Muscle layer of colon (tissue), 2 donors: ENCODE data around the gene CGNL1.

Source experiments
- H3K27ac ChIP-seq: one replicate; pipeline ENCODE4 v1.7.0; 2013; ENCODE audit warnings: low read depth, mild to moderate bottlenecking, low read length, moderate library complexity
- H3K27me3 ChIP-seq, 2 donors: one replicate each; pipeline ENCODE4 v1.7.0; 2013; ENCODE audit warnings: low read length in 2 of 2, mild to moderate bottlenecking in 2 of 2; ENCODE audit not compliant: insufficient read depth in 2 of 2, control insufficient read depth in 1 of 2
- H3K36me3 ChIP-seq: one replicate; pipeline ENCODE4 v1.7.0; 2013; ENCODE audit warnings: mild to moderate bottlenecking, low read length; ENCODE audit not compliant: insufficient read depth
- H3K4me1 ChIP-seq: one replicate; pipeline ENCODE4 v1.7.0; 2013; ENCODE audit warnings: mild to moderate bottlenecking, low read length; ENCODE audit not compliant: insufficient read depth
- H3K4me3 ChIP-seq, 2 donors: one replicate each; pipeline ENCODE4 v1.7.0; 2013; ENCODE audit warnings: low read length in 2 of 2, low read depth in 1 of 2, mild to moderate bottlenecking in 1 of 2, moderate library complexity in 1 of 2
- H3K9ac ChIP-seq: one replicate; pipeline ENCODE4 v1.7.0; 2013; ENCODE audit warnings: low read length
- H3K9me3 ChIP-seq: one replicate; pipeline ENCODE4 v1.7.0; 2013; ENCODE audit warnings: mild to moderate bottlenecking, low read length
- donor health status: abdominal sarcoma.
- donor health status: Adenocarcinoma of cecum.

The CGNL1 gene, protein sequence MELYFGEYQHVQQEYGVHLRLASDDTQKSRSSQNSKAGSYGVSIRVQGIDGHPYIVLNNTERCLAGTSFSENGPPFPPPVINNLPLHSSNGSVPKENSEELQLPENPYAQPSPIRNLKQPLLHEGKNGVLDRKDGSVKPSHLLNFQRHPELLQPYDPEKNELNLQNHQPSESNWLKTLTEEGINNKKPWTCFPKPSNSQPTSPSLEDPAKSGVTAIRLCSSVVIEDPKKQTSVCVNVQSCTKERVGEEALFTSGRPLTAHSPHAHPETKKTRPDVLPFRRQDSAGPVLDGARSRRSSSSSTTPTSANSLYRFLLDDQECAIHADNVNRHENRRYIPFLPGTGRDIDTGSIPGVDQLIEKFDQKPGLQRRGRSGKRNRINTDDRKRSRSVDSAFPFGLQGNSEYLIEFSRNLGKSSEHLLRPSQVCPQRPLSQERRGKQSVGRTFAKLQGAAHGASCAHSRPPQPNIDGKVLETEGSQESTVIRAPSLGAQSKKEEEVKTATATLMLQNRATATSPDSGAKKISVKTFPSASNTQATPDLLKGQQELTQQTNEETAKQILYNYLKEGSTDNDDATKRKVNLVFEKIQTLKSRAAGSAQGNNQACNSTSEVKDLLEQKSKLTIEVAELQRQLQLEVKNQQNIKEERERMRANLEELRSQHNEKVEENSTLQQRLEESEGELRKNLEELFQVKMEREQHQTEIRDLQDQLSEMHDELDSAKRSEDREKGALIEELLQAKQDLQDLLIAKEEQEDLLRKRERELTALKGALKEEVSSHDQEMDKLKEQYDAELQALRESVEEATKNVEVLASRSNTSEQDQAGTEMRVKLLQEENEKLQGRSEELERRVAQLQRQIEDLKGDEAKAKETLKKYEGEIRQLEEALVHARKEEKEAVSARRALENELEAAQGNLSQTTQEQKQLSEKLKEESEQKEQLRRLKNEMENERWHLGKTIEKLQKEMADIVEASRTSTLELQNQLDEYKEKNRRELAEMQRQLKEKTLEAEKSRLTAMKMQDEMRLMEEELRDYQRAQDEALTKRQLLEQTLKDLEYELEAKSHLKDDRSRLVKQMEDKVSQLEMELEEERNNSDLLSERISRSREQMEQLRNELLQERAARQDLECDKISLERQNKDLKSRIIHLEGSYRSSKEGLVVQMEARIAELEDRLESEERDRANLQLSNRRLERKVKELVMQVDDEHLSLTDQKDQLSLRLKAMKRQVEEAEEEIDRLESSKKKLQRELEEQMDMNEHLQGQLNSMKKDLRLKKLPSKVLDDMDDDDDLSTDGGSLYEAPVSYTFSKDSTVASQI

GRCh38 chr15:57375827-57376695 is at the start of gene CGNL1:
Gene CGNL1, plus strand, starts transcription at chr15:57376505. Its CDS starts 61,495 bp downstream, at chr15:57438000.
- peaks cover 0 to 19% of the 10 kb centered on the region in 2 donors for H3K27me3 ChIP-seq
- no peaks in the 10 kb centered on the region for H3K9me3 ChIP-seq
- no peak within 1 kb of the TSS for H3K27ac ChIP-seq
- H3K4me1 ChIP-seq: peaks cover 5% of the 10 kb centered on the region
- peak within 1 kb of the TSS; percentile 53 to 87 for H3K4me3 ChIP-seq
- H3K9ac ChIP-seq: peak within 1 kb of the TSS; percentile 10
- no peaks in the 10 kb centered on the region for H3K36me3 ChIP-seq

- Histone ChIP-seq H3K27ac (no peak overlapping the region), H3K27me3 (no peaks in the 10 kb centered on the region), H3K36me3 (no peaks in the 10 kb centered on the region), H3K4me3 (no peak overlapping the region), H3K4me1 (no peaks in the 10 kb centered on the region), H3K9me3 (no peaks in the 10 kb centered on the region), H3K9ac (no peak overlapping the region)
Observed at GRCh38 chr15:57327985-57328471, 48.3 kb upstream of the CGNL1 start.

DNA sequence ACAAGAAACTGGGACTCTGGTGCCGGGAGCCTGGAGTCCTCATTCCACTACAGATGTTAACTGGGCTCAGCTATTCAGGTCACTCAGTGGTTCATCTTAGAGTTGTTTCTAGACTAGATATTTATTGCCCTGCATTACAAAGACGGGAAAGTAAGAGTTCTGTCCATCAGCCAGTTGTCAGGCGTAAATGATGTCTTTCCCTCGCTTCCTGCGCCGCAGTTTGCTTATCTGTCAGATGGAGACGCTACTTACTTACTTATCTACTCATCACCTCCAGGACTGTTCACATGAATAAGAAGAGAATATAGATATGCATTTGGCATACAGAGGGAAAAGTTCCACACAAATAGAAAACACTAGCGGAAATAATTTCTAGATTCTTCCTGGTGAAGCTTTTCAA is 47.8 kb upstream of the CGNL1 start:
- no peaks in the 10 kb centered on the region for H3K4me1 ChIP-seq
- no peak overlapping the region for H3K9ac ChIP-seq
- H3K27me3 ChIP-seq: no peaks in the 10 kb centered on the region
- no peak overlapping the region for H3K27ac ChIP-seq
- H3K4me3 ChIP-seq: no peak overlapping the region
- no peaks in the 10 kb centered on the region for H3K9me3 ChIP-seq
- no peaks in the 10 kb centered on the region for H3K36me3 ChIP-seq

- no peaks in the 10 kb centered on the region for H3K27me3 ChIP-seq
- H3K4me3 ChIP-seq: no peak overlapping the region
- no peak overlapping the region for H3K27ac ChIP-seq
- H3K9me3 ChIP-seq: no peaks in the 10 kb centered on the region
- H3K9ac ChIP-seq: no peak overlapping the region
- H3K4me1 ChIP-seq: no peaks in the 10 kb centered on the region
- no peaks in the 10 kb centered on the region for H3K36me3 ChIP-seq
Observed at GRCh38 chr15:57328897-57329296, 47.4 kb upstream of the CGNL1 start.

GRCh38 chr15:57329582-57330367 is 46.5 kb upstream of the CGNL1 start:
- H3K36me3 ChIP-seq: no peaks in the 10 kb centered on the region
- no peak overlapping the region for H3K27ac ChIP-seq
- no peak overlapping the region for H3K9ac ChIP-seq
- H3K27me3 ChIP-seq: no peaks in the 10 kb centered on the region
- H3K9me3 ChIP-seq: no peaks in the 10 kb centered on the region
- H3K4me1 ChIP-seq: no peaks in the 10 kb centered on the region
- H3K4me3 ChIP-seq: no peak overlapping the region

DNA sequence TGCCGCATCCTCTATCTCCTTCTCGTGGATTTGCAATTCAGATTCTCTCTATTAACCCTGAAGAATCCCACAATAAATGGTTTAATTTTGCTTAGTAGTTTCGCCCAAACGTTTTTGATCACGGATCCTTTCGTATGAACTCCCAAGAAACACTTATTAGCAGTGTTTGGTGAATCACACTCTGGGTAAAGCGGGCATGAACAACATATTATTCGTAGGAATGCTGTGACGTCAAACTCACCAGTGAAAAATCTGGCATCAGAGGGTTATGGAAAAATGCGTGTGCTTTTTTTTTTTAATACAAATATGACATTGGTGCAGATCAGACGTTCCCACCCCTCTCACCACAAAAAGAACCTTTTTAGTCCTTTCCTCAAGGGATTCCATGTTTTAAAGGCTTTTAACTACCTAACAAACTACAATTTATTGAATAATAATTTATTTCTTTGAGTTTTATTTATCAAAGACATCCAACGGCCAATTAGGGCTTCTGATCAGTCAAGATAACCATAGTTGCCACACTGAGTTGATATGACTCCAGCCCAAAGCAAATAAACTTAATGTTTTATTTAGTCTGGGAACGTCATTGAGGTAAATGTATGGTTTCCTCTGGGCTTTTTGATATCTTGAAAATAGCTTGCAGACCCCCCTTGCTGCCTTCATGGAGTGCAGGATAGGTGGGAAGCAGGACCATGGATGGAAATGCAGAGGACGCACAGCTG is 45.5 kb upstream of the CGNL1 start:
- Histone ChIP-seq H3K4me1 (no peaks in the 10 kb centered on the region), H3K4me3 (no peak overlapping the region), H3K27ac (no peak overlapping the region), H3K9me3 (no peaks in the 10 kb centered on the region), H3K27me3 (no peaks in the 10 kb centered on the region), H3K9ac (no peak overlapping the region), H3K36me3 (no peaks in the 10 kb centered on the region)

DNA sequence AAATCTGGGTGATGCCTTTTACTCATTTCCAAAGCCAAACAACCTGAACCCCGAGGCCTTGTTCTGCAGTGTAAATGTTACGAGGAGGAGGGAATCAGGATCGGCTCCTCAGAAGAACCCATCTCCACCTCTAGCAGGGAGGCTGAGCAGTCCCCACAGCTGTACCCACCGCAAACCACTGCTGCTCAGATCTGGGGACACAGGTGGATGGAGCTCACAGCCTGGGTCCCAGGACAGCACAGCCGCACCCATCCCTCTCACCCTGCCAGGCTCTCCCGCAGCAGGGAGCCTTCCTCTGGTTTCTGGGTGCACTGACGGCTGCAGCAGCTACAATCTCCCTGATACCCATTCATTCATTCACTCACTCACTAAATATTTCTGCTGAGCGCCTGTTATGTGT is 44.0 kb upstream of the CGNL1 start:
- H3K4me1 ChIP-seq: no peaks in the 10 kb centered on the region
- no peaks in the 10 kb centered on the region for H3K36me3 ChIP-seq
- H3K27me3 ChIP-seq: no peaks in the 10 kb centered on the region
- no peak overlapping the region for H3K4me3 ChIP-seq
- no peak overlapping the region for H3K9ac ChIP-seq
- no peak overlapping the region for H3K27ac ChIP-seq
- H3K9me3 ChIP-seq: no peaks in the 10 kb centered on the region

DNA sequence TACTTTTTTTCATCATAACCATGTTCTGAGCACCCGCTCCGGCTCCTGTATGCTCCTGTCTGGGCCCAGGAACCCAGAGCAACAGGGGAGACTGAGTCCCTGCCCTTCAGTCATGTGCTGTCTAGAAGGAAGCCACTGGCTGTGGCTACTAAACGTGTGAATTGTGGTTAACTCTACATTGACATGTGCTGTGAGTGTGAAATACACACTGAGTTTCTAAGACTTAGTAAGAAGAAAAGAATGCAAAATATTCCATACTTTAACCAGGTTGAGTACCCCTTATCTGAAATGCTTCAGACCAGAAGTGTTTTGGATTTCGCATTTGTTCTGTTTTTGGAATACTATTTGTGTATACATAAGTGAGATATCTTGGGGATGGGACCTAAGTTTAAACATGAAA is 42.8 kb upstream of the CGNL1 start:
- H3K4me3 ChIP-seq: no peak overlapping the region
- no peaks in the 10 kb centered on the region for H3K27me3 ChIP-seq
- no peak overlapping the region for H3K27ac ChIP-seq
- H3K9ac ChIP-seq: no peak overlapping the region
- no peaks in the 10 kb centered on the region for H3K4me1 ChIP-seq
- no peaks in the 10 kb centered on the region for H3K36me3 ChIP-seq
- H3K9me3 ChIP-seq: no peaks in the 10 kb centered on the region

- Histone ChIP-seq H3K9ac (no peak overlapping the region), H3K4me1 (no peaks in the 10 kb centered on the region), H3K36me3 (no peaks in the 10 kb centered on the region), H3K4me3 (no peak overlapping the region), H3K27ac (no peak overlapping the region), H3K9me3 (no peaks in the 10 kb centered on the region), H3K27me3 (no peaks in the 10 kb centered on the region)
Observed at GRCh38 chr15:57334257-57334656, 42.0 kb upstream of the CGNL1 start.
